HG03432 (cell line): ENCODE data around the gene ARHGEF1.

Experiments
- ATAC-seq: cut with Tn5 transposase; IDR thresholded peaks from one replicate; pipeline ENCODE4 v1.9.1; 2021; ENCODE audit warnings: mild to moderate bottlenecking, moderate library complexity; ENCODE audit not compliant: unreplicated experiment

The ARHGEF1 gene

DNA sequence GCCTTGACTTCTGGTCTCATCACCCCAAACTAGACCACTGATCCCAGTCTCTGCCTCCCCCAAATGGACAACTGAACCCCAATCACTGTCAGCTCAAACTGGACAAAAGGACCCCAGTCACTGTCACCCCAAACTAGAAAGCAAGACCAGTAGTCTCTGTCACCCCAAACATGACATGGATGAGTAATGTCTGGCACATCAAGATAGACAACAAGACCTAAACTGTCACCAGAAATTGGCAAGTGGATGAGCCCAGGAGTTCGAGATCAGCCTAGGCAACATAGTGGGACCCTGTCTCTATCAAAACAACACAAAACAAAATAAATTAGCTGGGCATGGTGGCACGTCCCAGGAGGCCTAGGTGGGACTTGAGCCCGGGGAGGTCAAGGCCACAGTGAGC lies 64.1 kb downstream of the ARHGEF1 start:
- ATAC-seq: no peak

DNA sequence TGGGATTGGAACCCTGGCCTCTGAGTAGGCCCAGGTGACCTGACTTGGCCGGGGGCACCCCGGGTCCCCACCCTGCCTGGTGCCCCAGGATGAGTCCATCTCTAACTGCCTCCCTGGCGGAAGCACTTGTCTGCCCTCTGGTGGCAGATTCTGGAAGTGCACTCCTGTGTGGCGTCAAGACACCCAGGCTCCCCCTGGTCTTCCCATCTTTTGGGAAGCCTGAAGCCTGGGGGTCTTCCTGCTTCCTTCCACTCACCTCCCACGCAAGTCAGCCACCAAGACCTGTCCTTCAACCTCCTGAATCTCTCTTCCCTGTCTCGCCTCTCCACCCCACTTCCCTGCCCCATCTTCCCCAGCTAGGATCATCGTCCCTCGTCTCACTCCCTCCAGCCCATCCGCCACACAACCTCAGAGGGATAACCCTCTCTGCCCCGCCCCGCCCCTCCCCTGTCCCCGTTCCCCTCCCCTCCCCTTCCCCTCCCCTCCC lies 68.7 kb downstream of the ARHGEF1 start:
- no peak for ATAC-seq

DNA sequence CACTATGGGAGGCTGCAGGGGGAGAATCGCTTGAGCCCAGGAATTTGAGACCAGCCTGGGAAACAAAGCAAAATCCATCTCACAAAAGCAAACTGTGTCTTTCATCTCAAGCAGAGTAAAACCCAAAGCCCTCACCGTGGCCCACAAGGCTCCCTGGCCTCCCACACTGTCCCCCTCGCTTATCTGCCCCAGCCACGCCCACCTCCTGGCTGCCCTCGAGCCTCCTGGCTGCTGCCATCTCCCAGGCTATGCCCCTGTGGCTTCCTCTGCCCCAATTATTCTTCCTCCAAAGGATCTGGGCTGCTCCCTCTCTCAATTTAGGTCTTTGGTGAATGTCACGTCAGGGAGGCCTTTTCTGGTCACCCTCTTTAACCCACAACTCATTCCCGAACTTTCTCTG lies 72.5 kb downstream of the ARHGEF1 start:
- ATAC-seq: no peak

DNA sequence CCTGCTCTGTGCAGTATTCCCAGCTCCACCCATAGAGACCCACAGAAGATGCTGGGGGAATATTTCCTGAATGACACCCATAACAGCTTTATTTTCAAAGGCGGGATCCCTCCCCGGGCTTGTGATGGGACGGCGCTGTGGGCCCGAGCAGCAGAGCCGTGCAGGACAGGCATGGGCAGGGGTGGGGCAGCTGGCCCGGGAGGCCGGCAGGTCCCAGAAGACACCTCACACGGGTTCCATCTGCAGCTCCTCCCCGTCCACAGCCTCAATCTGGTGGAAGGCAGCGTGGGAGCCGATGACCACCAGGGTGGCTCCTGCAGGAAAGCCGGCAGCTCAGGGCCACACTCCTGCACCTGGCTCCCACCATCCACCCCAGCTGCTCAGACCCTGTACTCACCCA lies 73.6 kb downstream of the ARHGEF1 start:
- no peak for ATAC-seq
